H9 (cell line): ENCODE data around the gene AP3S1. TPM values are rescaled to one million over a fixed set of nuclear protein-coding genes. Genes with fewer than 3 reads are reported as not detected.

Experiments
- DNase-seq: peaks from one replicate; pipeline ENCODE4 v3.0.0-alpha.2; 2017
- H2AFZ ChIP-seq: one replicate; pipeline ENCODE4 v1.6.1; 2013; ENCODE audit warnings: mild to moderate bottlenecking, low read length, control low read depth, moderate library complexity
- H2AK5ac ChIP-seq: 2 replicates; pipeline ENCODE4 v1.6.1; 2013; ENCODE audit warnings: low read length, control low read depth, mixed read lengths; ENCODE audit not compliant: insufficient read length
- H2BK120ac ChIP-seq: one replicate; pipeline ENCODE4 v1.6.1; 2013; ENCODE audit warnings: low read depth, mild to moderate bottlenecking, low read length, control low read depth, inconsistent platforms; ENCODE audit not compliant: poor library complexity, severe bottlenecking
- H2BK12ac ChIP-seq: 2 replicates; pipeline ENCODE4 v1.6.1; 2013; ENCODE audit warnings: low read length, control low read depth, mixed read lengths, low read depth; ENCODE audit not compliant: insufficient read length
- H2BK15ac ChIP-seq: 2 replicates; pipeline ENCODE4 v1.6.1; 2013; ENCODE audit warnings: low read depth, low read length, control low read depth
- H2BK20ac ChIP-seq: one replicate; pipeline ENCODE4 v1.6.1; 2013; ENCODE audit warnings: low read depth, mild to moderate bottlenecking, low read length, control low read depth, inconsistent platforms; ENCODE audit not compliant: poor library complexity, severe bottlenecking
- H2BK5ac ChIP-seq: 2 replicates; pipeline ENCODE4 v1.6.1; 2013; ENCODE audit warnings: low read length, control low read depth, mixed read lengths; ENCODE audit not compliant: insufficient read length
- H3K14ac ChIP-seq: 2 replicates; pipeline ENCODE4 v1.6.1; 2013; ENCODE audit warnings: low read length, control low read depth; ENCODE audit not compliant: insufficient read depth
- H3K18ac ChIP-seq: 2 replicates; pipeline ENCODE4 v1.6.1; 2013; ENCODE audit warnings: low read depth, mild to moderate bottlenecking, mixed read lengths, low read length, control low read depth; ENCODE audit not compliant: insufficient read length
- H3K23ac ChIP-seq: 2 replicates; pipeline ENCODE4 v1.6.1; 2013; ENCODE audit warnings: low read length, control low read depth, mixed read lengths, low read depth; ENCODE audit not compliant: insufficient read length
- H3K23me2 ChIP-seq: 2 replicates; pipeline ENCODE4 v1.6.1; 2013; ENCODE audit warnings: low read depth, mild to moderate bottlenecking, mixed read lengths, low read length, control low read depth; ENCODE audit not compliant: insufficient read length, poor library complexity, severe bottlenecking
- H3K27ac ChIP-seq: 2 replicates; pipeline ENCODE4 v1.5.1; 2013; ENCODE audit warnings: low read length, control low read depth, mixed read lengths, low read depth; ENCODE audit not compliant: insufficient read length
- H3K27me3 ChIP-seq: 2 replicates; pipeline ENCODE4 v1.6.1; 2013; ENCODE audit warnings: low read length, control low read depth, inconsistent platforms; ENCODE audit not compliant: insufficient read depth
- H3K4ac ChIP-seq: 2 replicates; pipeline ENCODE4 v1.6.1; 2013; ENCODE audit warnings: low read depth, mild to moderate bottlenecking, control low read depth, inconsistent platforms, low read length, moderate library complexity
- H3K4me1 ChIP-seq: 2 replicates; pipeline ENCODE4 v1.6.1; 2013; ENCODE audit warnings: low read length, control low read depth, inconsistent platforms; ENCODE audit not compliant: insufficient read depth
- H3K4me2 ChIP-seq: 2 replicates; pipeline ENCODE4 v1.6.1; 2013; ENCODE audit warnings: low read length, control low read depth, mixed read lengths; ENCODE audit not compliant: insufficient read length, insufficient read depth
- H3K56ac ChIP-seq: 2 replicates; pipeline ENCODE4 v1.6.1; 2013; ENCODE audit warnings: low read depth, mild to moderate bottlenecking, mixed read lengths, low read length, control low read depth; ENCODE audit not compliant: insufficient read length
- H3K79me1 ChIP-seq: 2 replicates; pipeline ENCODE4 v1.6.1; 2013; ENCODE audit warnings: low read depth, mild to moderate bottlenecking, moderate library complexity, low read length, control low read depth, inconsistent platforms; ENCODE audit not compliant: insufficient read depth, poor library complexity, severe bottlenecking
- H3K79me2 ChIP-seq: 2 replicates; pipeline ENCODE4 v1.6.1; 2013; ENCODE audit warnings: low read length, control low read depth, inconsistent platforms; ENCODE audit not compliant: insufficient read depth
- H3K9ac ChIP-seq: 2 replicates; pipeline ENCODE4 v1.6.1; 2013; ENCODE audit warnings: low read length, control low read depth, mixed read lengths; ENCODE audit not compliant: insufficient read length; ENCODE audit errors: extremely low read depth
- H3K9me3 ChIP-seq: one replicate; pipeline ENCODE4 v1.6.1; 2013; ENCODE audit warnings: low read depth, low read length, inconsistent platforms; ENCODE audit not compliant: control insufficient read depth
- H3T11ph ChIP-seq: one replicate; pipeline ENCODE4 v1.6.1; 2013; ENCODE audit warnings: mild to moderate bottlenecking, low read length, control low read depth, inconsistent platforms
- H4K20me1 ChIP-seq: one replicate; pipeline ENCODE4 v1.6.1; 2013; ENCODE audit not compliant: control insufficient read depth, insufficient read length, insufficient read depth
- H4K5ac ChIP-seq: 2 replicates; pipeline ENCODE4 v1.6.1; 2013; ENCODE audit warnings: low read depth, mild to moderate bottlenecking, mixed read lengths, low read length, control low read depth; ENCODE audit not compliant: insufficient read length
- H4K8ac ChIP-seq: replicated peaks from 2 replicates; pipeline ENCODE4 v1.6.1; 2013; ENCODE audit warnings: low read length, control low read depth, mixed read lengths, low read depth; ENCODE audit not compliant: insufficient read length
- H4K91ac ChIP-seq: 2 replicates; pipeline ENCODE4 v1.6.1; 2013; ENCODE audit warnings: low read depth, mild to moderate bottlenecking, moderate library complexity, mixed read lengths, low read length, control low read depth; ENCODE audit not compliant: insufficient read length
- H3K27ac Mint-ChIP-seq, 3 experiments: 2 replicates in 2 of 3; 3 replicates in 1 of 3; pipeline ENCODE4 v1.8.0; 2020 to 2021; ENCODE audit warnings: mixed read lengths in 3 of 3, mild to moderate bottlenecking in 1 of 3, moderate library complexity in 1 of 3
- H3K27me3 Mint-ChIP-seq: 2 replicates; pipeline ENCODE4 v1.8.0; 2021; ENCODE audit warnings: low read depth, mild to moderate bottlenecking, moderate library complexity, mixed read lengths
- H3K36me3 Mint-ChIP-seq, 3 experiments: 2 replicates in 2 of 3; 3 replicates in 1 of 3; pipeline ENCODE4 v1.8.0; 2020 to 2021; ENCODE audit warnings: low read depth in 3 of 3, mixed read lengths in 3 of 3; ENCODE audit not compliant: insufficient read depth in 1 of 3
- H3K4me1 Mint-ChIP-seq, 2 experiments: 2 replicates each; pipeline ENCODE4 v1.8.0; 2020; ENCODE audit warnings: mixed read lengths in 2 of 2
- H3K4me3 Mint-ChIP-seq, 2 experiments: 2 replicates in 1 of 2; 3 replicates in 1 of 2; pipeline ENCODE4 v1.8.0; 2020 to 2021; ENCODE audit warnings: mild to moderate bottlenecking in 2 of 2, mixed read lengths in 2 of 2, moderate library complexity in 1 of 2
- H3K9me3 Mint-ChIP-seq, 2 experiments: 2 replicates in 1 of 2; 3 replicates in 1 of 2; pipeline ENCODE4 v1.8.0; 2020; ENCODE audit warnings: mild to moderate bottlenecking in 2 of 2, mixed read lengths in 2 of 2, moderate library complexity in 1 of 2
- CTCF ChIP-seq: fragments of 200-600 bp; sonication (generic); conservative IDR thresholded peaks from 3 replicates; pipeline ENCODE4 v1.8.0; 2021; ENCODE audit warnings: antibody characterized with exemption, mild to moderate bottlenecking
- WGBS: extraction: QIAGEN DNeasy Blood & Tissue Kit; methylation state at CpG from one replicate; pipeline ENCODE4 v1.1.7; 2013; ENCODE audit warnings: missing lambda C conversion rate, low lambda C conversion rate, mixed read lengths; ENCODE audit not compliant: insufficient read length; ENCODE audit errors: extremely low coverage; 5-methylcytosine and 5-hydroxymethylcytosine counted together
- total RNA-seq: library from RNA; stranded (reverse); gene quantifications from 2 replicates; pipeline ENCODE4 v1.2.1, GENCODE V29; 2021

AP3S1 gene
- total RNA-seq, 1 experiment from 2014 or later = 78.4 TPM

- no peaks in the 10 kb centered on the region for H3K79me2 ChIP-seq
These were observed 56.9 kb downstream of the AP3S1 start for GRCh38 chr5:115898656-115899055.

More at GRCh38 chr5:115898656-115899055, 56.9 kb downstream of the AP3S1 start:
- no peak for DNase-seq
- Histone ChIP-seq H4K5ac (no peak overlapping the region), H2BK12ac (no peak overlapping the region), H3K23me2 (no peaks in the 10 kb centered on the region), H3T11ph (no peak overlapping the region), H2BK15ac (no peak overlapping the region), H3K27me3 (no peaks in the 10 kb centered on the region), H3K23ac (no peak overlapping the region), H2BK5ac (no peak overlapping the region), H3K14ac (no peak overlapping the region), H2AFZ (no peak overlapping the region), H4K20me1 (no peaks in the 10 kb centered on the region), H2BK120ac (no peak overlapping the region), H4K8ac (no peak overlapping the region), H3K9ac (no peak overlapping the region), H3K18ac (no peak overlapping the region), H3K4ac (no peak overlapping the region), H2AK5ac (no peak overlapping the region), H3K27ac (no peak overlapping the region), H4K91ac (no peak overlapping the region), H3K4me2 (no peak overlapping the region), H3K79me1 (no peaks in the 10 kb centered on the region), H2BK20ac (no peak overlapping the region), H3K56ac (no peak overlapping the region), H3K4me1 (no peaks in the 10 kb centered on the region), H3K9me3 (no peaks in the 10 kb centered on the region)
- peaks cover 4 to 11% (median 9%) of the 10 kb centered on the region in 3 experiments; a peak in 5 of 7 replicates for H3K36me3 Mint-ChIP-seq
- H3K4me3 Mint-ChIP-seq = no peak overlapping the region
- no peaks in the 10 kb centered on the region for H3K27me3 Mint-ChIP-seq
- WGBS = no CpG with 5 or more reads among the region's 1 CpG
- H3K9me3 Mint-ChIP-seq = no peaks in the 10 kb centered on the region
- H3K4me1 Mint-ChIP-seq = no peaks in the 10 kb centered on the region
- no peak overlapping the region for H3K27ac Mint-ChIP-seq
- no peak for TF ChIP-seq CTCF
